Keratinocyte (primary cell): ENCODE measurements around the gene CDK3.

Source experiments
- CTCF ChIP-seq, 3 experiments: IDR thresholded peaks in 1 of 3; conservative IDR thresholded peaks in 1 of 3; optimal IDR thresholded peaks in 1 of 3; 2 replicates in 2 of 3; 3 replicates in 1 of 3; pipeline versions ENCODE3 to v1.5.1; 2011; ENCODE audit warnings: low read length in 3 of 3, mild to moderate bottlenecking in 3 of 3, moderate library complexity in 2 of 3, control low read depth in 1 of 3, inconsistent platforms in 1 of 3; ENCODE audit not compliant: insufficient read depth in 2 of 3; ENCODE audit errors: extremely low read depth in 1 of 3
- EZH2 ChIP-seq: IDR thresholded peaks from one replicate; pipeline ENCODE4 v1.6.1; 2012; ENCODE audit warnings: inconsistent platforms, mild to moderate bottlenecking, low read length, moderate library complexity

- TF ChIP-seq CTCF (optimal IDR thresholded peaks at IDR 0.05 in 1 of 3, IDR thresholded peaks at IDR 0.05 in 1 of 3, conservative IDR thresholded peaks at IDR 0.05 in 1 of 3; ENCODE audit: extremely low read depth in 1 of 3, insufficient read depth in 2 of 3, low read length in 3 of 3) (no peak), EZH2 (no peak)
Measured at GRCh38 chr17:76008208-76008607, 7.6 kb downstream of the CDK3 start.
